Fibroblast of the aortic adventitia (primary cell): ENCODE measurements around the gene BBLN. TPM values are rescaled to one million over a fixed set of nuclear protein-coding genes. Genes with fewer than 3 reads are reported as not detected.

Experiments
- DNase-seq: peaks from one replicate; pipeline ENCODE4 v3.0.0-alpha.2; 2010; ENCODE audit warnings: low read depth
- H3K4me3 ChIP-seq: 2 replicates; pipeline ENCODE4 v1.5.1; 2011; ENCODE audit warnings: low read depth, mild to moderate bottlenecking, control low read depth, low read length, moderate library complexity
- CTCF ChIP-seq: IDR thresholded peaks from 2 replicates; pipeline ENCODE4 v1.5.1; 2011; ENCODE audit warnings: mild to moderate bottlenecking, low read length, control low read depth, inconsistent platforms; ENCODE audit not compliant: insufficient read depth
- total RNA-seq: library from RNA; depleted of rRNA; stranded (reverse); fragments of >200 nt; gene quantifications from 2 replicates; pipeline ENCODE4 v1.2.3, GENCODE V29; 2012; ENCODE audit warnings: low replicate concordance

BBLN gene
- total RNA-seq, 1 donor = 63.4 TPM

- no peak for DNase-seq
- no peak overlapping the region for H3K4me3 ChIP-seq
- TF ChIP-seq CTCF = no peak
Measured at GRCh38 chr9:128193469-128194096, 33.5 kb downstream of the BBLN start.

GRCh38 chr9:128201441-128202369, 41.6 kb downstream of the BBLN start:
- no peak for DNase-seq
- no peak for TF ChIP-seq CTCF
- H3K4me3 ChIP-seq = no peak overlapping the region

- H3K4me3 ChIP-seq = no peak overlapping the region
- DNase-seq = no peak
- no peak for TF ChIP-seq CTCF
Measured at GRCh38 chr9:128202648-128203023, 42.6 kb downstream of the BBLN start.

- peak; percentile 53 for DNase-seq
- peak; percentile 53 for TF ChIP-seq CTCF
- peak within 1 kb of the TSS; percentile 84 for H3K4me3 ChIP-seq
Measured at GRCh38 chr9:128203024-128203706, 43.1 kb downstream of the BBLN start, which contains the start of gene DNM1. DNM1 (plus strand) TSS chr9:128203379; CDS start chr9:128203471, 92 bp downstream.

GRCh38 chr9:128203707-128204551, 43.9 kb downstream of the BBLN start:
- DNase-seq = peak; percentile 37

More at GRCh38 chr9:128203707-128204551, 43.9 kb downstream of the BBLN start:
- TF ChIP-seq CTCF = no peak
- peak overlapping the region; percentile 84 for H3K4me3 ChIP-seq
